Nephron (organoid): Measurements from ENCODE around the gene ST6GALNAC3.
A peak's percentile ranks its signal among the peaks of the same experiment; 100 is the strongest.

Experiments
- H3K27ac Mint-ChIP-seq, 3 experiments: 2 replicates each; pipeline ENCODE4 v1.8.0; 2020; ENCODE audit warnings: mixed read lengths in 3 of 3, mild to moderate bottlenecking in 2 of 3, moderate library complexity in 1 of 3
- H3K27me3 Mint-ChIP-seq: 2 replicates; pipeline ENCODE4 v1.8.0; 2021; ENCODE audit warnings: low read depth, mild to moderate bottlenecking, moderate library complexity, mixed read lengths
- H3K36me3 Mint-ChIP-seq: 2 replicates; pipeline ENCODE4 v1.8.0; 2020; ENCODE audit warnings: low read depth, mixed read lengths
- H3K4me1 Mint-ChIP-seq: 2 replicates; pipeline ENCODE4 v1.8.0; 2020; ENCODE audit warnings: mixed read lengths
- H3K4me3 Mint-ChIP-seq, 3 experiments: 2 replicates each; pipeline ENCODE4 v1.8.0; 2020; ENCODE audit warnings: mild to moderate bottlenecking in 3 of 3, mixed read lengths in 3 of 3, moderate library complexity in 2 of 3
- H3K9me3 Mint-ChIP-seq: 2 replicates; pipeline ENCODE4 v1.8.0; 2020; ENCODE audit warnings: mixed read lengths
- TF ChIP-seq, protein P1 (sequence below), 3 experiments: fragments of 200-600 bp; sonication (generic); IDR thresholded peaks; one replicate each; pipeline ENCODE4 v1.5.0; 2021; ENCODE audit warnings: antibody characterized with exemption in 3 of 3; ENCODE audit not compliant: unreplicated experiment in 3 of 3

ST6GALNAC3 gene

DNA sequence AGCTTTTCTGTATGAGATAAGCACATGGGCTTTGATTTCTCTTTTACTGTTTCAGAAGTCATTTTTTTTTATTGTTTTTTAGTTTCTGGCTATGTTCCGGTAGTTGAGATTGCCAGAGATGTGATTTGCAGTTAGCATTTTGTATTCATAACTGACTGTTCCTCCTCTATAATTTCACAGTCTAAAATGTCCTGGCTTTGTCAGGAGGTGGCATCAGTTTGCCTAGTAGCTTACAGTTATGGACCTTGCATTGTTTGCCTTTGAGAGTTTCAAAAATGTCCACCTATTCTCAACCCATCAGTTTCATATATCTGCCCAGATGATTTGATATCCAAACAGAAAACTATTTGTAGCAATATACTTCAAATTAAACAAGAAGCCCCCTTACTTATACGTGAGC, 39.5 kb upstream of the ST6GALNAC3 start:
- TF ChIP-seq, protein P1, sequence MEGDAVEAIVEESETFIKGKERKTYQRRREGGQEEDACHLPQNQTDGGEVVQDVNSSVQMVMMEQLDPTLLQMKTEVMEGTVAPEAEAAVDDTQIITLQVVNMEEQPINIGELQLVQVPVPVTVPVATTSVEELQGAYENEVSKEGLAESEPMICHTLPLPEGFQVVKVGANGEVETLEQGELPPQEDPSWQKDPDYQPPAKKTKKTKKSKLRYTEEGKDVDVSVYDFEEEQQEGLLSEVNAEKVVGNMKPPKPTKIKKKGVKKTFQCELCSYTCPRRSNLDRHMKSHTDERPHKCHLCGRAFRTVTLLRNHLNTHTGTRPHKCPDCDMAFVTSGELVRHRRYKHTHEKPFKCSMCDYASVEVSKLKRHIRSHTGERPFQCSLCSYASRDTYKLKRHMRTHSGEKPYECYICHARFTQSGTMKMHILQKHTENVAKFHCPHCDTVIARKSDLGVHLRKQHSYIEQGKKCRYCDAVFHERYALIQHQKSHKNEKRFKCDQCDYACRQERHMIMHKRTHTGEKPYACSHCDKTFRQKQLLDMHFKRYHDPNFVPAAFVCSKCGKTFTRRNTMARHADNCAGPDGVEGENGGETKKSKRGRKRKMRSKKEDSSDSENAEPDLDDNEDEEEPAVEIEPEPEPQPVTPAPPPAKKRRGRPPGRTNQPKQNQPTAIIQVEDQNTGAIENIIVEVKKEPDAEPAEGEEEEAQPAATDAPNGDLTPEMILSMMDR (IDR thresholded peaks at IDR 0.05; ENCODE audit: unreplicated experiment in 3 of 3), result peak; percentile 22 to 53 (median 40)
- no peaks in the 10 kb centered on the region for H3K36me3 Mint-ChIP-seq
- no peak overlapping the region for H3K4me3 Mint-ChIP-seq
- H3K4me1 Mint-ChIP-seq, result peaks cover 26% of the 10 kb centered on the region
- H3K9me3 Mint-ChIP-seq, result no peaks in the 10 kb centered on the region
- no peaks in the 10 kb centered on the region for H3K27me3 Mint-ChIP-seq
- peak overlapping the region in 2 of 3 experiments; percentile 36 to 40 for H3K27ac Mint-ChIP-seq

DNA sequence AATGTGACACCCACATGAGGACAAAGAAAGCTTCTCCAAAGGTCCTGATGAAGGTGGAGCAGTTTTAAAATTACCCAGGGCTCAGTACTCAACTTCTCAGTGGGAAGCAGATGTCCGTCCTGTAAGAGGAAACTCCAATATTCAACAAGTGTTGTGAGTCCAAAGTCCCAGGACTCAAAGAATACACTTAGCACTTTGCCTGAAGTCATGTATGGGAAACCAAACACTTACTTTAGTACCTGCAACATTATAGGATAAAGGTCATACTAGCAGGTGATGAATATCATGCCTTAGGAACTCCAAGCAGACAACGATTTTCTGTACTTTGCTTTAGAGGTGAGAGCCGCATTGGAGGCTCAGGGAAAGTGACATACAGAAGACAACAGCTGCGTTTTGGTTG, 37.2 kb upstream of the ST6GALNAC3 start:
- no peaks in the 10 kb centered on the region for H3K9me3 Mint-ChIP-seq
- no peaks in the 10 kb centered on the region for H3K36me3 Mint-ChIP-seq
- no peaks in the 10 kb centered on the region for H3K27me3 Mint-ChIP-seq
- H3K4me1 Mint-ChIP-seq, result peaks cover 36% of the 10 kb centered on the region
- TF ChIP-seq, protein P1 (IDR thresholded peaks at IDR 0.05; ENCODE audit: unreplicated experiment in 3 of 3), result no peak
- H3K27ac Mint-ChIP-seq, result peak overlapping the region; percentile 60 to 91 (median 89)
- no peak overlapping the region for H3K4me3 Mint-ChIP-seq

DNA sequence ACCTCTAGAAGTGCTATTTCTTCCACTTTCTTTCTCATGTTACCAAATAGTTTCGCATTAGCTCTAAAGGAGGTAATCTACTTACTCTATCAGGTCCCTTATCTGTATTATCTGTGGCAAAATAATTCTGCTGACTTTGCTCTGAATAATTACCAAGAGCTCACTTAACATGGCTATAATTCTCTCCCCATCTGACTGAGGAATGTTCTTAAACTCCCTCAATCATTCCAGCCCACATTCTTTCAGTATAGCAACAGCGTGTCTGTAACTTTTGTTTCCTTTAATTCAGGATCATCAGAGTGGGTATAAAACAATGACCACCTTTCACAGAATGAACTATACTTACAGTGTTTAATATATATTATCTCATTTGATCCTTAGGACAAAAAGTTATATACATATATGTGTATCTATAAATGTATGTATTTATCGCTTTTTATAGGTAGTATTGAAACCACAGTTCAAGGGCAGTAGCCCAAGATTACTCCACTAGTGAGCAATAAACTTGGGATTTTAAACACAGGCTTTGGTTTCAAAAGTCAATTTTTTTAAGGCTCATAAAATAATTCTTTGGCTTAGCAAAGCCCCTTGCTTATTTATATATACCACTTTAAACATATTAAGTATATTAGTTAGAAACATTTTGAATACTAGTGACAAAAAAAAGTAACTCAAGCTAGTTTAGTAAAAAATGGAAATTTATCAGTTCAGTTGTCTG, 36.1 kb upstream of the ST6GALNAC3 start:
- peak overlapping the region; percentile 60 to 97 (median 91) for H3K27ac Mint-ChIP-seq

DNA sequence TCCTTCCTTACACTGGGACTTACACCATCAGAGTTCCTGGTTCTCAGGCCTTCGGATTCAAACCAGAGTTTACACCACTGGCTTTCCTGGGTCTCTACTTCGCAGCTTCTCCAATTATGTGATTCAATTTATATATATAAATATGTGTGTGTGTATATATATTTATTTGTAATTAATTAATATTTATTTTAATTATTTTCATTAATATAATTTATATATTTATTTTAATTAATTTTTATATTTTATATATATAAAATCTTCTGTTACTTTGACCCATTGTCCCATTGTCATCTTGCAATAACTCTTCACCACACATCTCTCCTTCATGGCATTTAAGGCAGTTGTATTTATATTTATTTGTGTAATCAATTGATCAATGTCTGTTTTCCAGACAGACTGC, 28.4 kb upstream of the ST6GALNAC3 start:
- TF ChIP-seq, protein P1 (IDR thresholded peaks at IDR 0.05; ENCODE audit: unreplicated experiment in 3 of 3), result no peak
- H3K27ac Mint-ChIP-seq, result peak overlapping the region in 2 of 3 experiments; percentile 29 to 59
- H3K4me1 Mint-ChIP-seq, result peaks cover 9% of the 10 kb centered on the region
- H3K4me3 Mint-ChIP-seq, result no peak overlapping the region
- H3K9me3 Mint-ChIP-seq, result no peaks in the 10 kb centered on the region
- no peaks in the 10 kb centered on the region for H3K36me3 Mint-ChIP-seq
- no peaks in the 10 kb centered on the region for H3K27me3 Mint-ChIP-seq

More for the DNA sequence above, 36.1 kb upstream of the ST6GALNAC3 start:
- TF ChIP-seq, protein P1 (IDR thresholded peaks at IDR 0.05; ENCODE audit: unreplicated experiment in 3 of 3), result no peak
- H3K4me1 Mint-ChIP-seq, result peaks cover 34% of the 10 kb centered on the region
- no peaks in the 10 kb centered on the region for H3K27me3 Mint-ChIP-seq
- H3K9me3 Mint-ChIP-seq, result no peaks in the 10 kb centered on the region
- no peaks in the 10 kb centered on the region for H3K36me3 Mint-ChIP-seq
- H3K4me3 Mint-ChIP-seq, result peak overlapping the region in 1 of 3 experiments; percentile 27

DNA sequence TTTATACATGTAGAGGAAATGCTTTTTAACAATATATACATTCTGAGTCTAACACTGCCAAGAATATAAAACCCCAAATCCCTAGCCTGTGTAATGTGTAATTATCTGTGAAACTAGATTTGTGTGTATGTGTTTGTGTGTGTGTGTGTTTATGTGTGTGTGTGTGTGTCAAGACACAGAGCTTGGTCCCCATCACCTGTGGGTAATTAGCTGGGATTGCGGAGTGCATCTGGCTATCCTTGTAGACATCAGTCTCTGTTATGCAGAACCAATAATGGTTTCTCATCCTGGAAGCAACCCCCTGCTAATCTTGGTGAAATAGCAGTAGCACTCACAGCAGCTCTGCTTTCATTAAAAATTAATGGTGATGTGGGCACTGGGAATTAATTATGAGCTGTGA, 26.3 kb upstream of the ST6GALNAC3 start:
- Mint-ChIP-seq H3K36me3 (no peaks in the 10 kb centered on the region), H3K27ac (peak overlapping the region; percentile 1 to 70 (median 35)), H3K27me3 (no peaks in the 10 kb centered on the region), H3K9me3 (no peaks in the 10 kb centered on the region), H3K4me1 (peaks cover 19% of the 10 kb centered on the region), H3K4me3 (peak overlapping the region in 1 of 3 experiments; percentile 22)
- TF ChIP-seq, protein P1 (IDR thresholded peaks at IDR 0.05; ENCODE audit: unreplicated experiment in 3 of 3), result no peak

DNA sequence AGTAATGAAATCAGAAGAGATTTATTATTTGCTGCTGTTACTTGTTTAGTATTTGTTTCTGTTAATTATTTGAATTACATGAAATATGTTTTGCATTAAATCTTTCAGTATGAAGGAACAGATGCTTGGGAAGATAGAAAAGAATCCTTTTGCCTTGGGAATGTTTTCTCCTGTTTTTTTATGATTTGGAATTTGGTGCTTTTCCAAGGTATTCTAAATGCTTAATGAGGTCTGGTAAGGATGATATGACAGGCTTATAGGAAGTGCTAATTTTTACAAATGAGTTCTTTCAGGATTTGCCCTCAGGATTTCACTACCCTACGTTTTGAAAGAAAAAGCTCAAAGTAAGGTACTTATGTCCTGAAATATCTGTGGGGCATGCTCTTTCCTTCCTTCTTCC, 25.6 kb upstream of the ST6GALNAC3 start:
- TF ChIP-seq, protein P1 (IDR thresholded peaks at IDR 0.05; ENCODE audit: unreplicated experiment in 3 of 3), result no peak
- no peak overlapping the region for H3K4me3 Mint-ChIP-seq
- no peaks in the 10 kb centered on the region for H3K9me3 Mint-ChIP-seq
- no peaks in the 10 kb centered on the region for H3K36me3 Mint-ChIP-seq
- no peak overlapping the region for H3K27ac Mint-ChIP-seq
- peaks cover 23% of the 10 kb centered on the region for H3K4me1 Mint-ChIP-seq
- H3K27me3 Mint-ChIP-seq, result no peaks in the 10 kb centered on the region
